ENCODE measurements around the gene SFXN4. TPM values are rescaled to one million over a fixed set of nuclear protein-coding genes. Genes with fewer than 3 reads are reported as not detected.
"Not testable (repeated sequence)": the region's sequence is repeated elsewhere in the genome, so short reads cannot be mapped to it uniquely, and the experiment has no call there.

Gene SFXN4
- total RNA-seq, 3 donors from 2014 or later = 65.3 to 90.1 (median 72.8) TPM

- peak; percentile 51 to 71 for ATAC-seq
- H3K9me3 Mint-ChIP-seq = no peaks in the 10 kb centered on the region
- H3K4me1 Mint-ChIP-seq (ENCODE audit: low read depth) = peaks cover 6% of the 10 kb centered on the region
- H3K36me3 Mint-ChIP-seq (ENCODE audit: insufficient read depth) = peaks cover 19% of the 10 kb centered on the region
- H3K4me3 Mint-ChIP-seq = no peak overlapping the region
- H3K27me3 Mint-ChIP-seq (ENCODE audit: low read depth) = no peaks in the 10 kb centered on the region
- DNase-seq = peak; percentile 51
Observed at GRCh38 chr10:119139464-119140067, 25.9 kb downstream of the SFXN4 start.

GRCh38 chr10:119138346-119139306, 26.9 kb downstream of the SFXN4 start:
- peaks cover 11% of the 10 kb centered on the region for H3K4me1 Mint-ChIP-seq (ENCODE audit: low read depth)
- H3K27me3 Mint-ChIP-seq (ENCODE audit: low read depth) = no peaks in the 10 kb centered on the region
- ATAC-seq (no peak), DNase-seq (no peak)
- no peak overlapping the region for H3K4me3 Mint-ChIP-seq
- peaks cover 19% of the 10 kb centered on the region for H3K36me3 Mint-ChIP-seq (ENCODE audit: insufficient read depth)
- H3K9me3 Mint-ChIP-seq = no peaks in the 10 kb centered on the region

- not testable (repeated sequence) for DNase-seq; H3K27me3 Mint-ChIP-seq (ENCODE audit: low read depth); H3K9me3 Mint-ChIP-seq; ATAC-seq; H3K4me3 Mint-ChIP-seq
- H3K4me1 Mint-ChIP-seq (ENCODE audit: low read depth) = peaks cover 17% of the 10 kb centered on the region
- peaks cover 17% of the 10 kb centered on the region for H3K36me3 Mint-ChIP-seq (ENCODE audit: insufficient read depth)
Observed at GRCh38 chr10:119137878-119138277, 27.6 kb downstream of the SFXN4 start.

- Mint-ChIP-seq H3K4me3 (no peak overlapping the region), H3K27me3 (ENCODE audit: low read depth) (no peaks in the 10 kb centered on the region), H3K36me3 (ENCODE audit: insufficient read depth) (peaks cover 21% of the 10 kb centered on the region), H3K9me3 (no peaks in the 10 kb centered on the region), H3K4me1 (ENCODE audit: low read depth) (peaks cover 32% of the 10 kb centered on the region)
- no peak for DNase-seq
- no peak for ATAC-seq
Observed at GRCh38 chr10:119136084-119136483, 29.4 kb downstream of the SFXN4 start.

GRCh38 chr10:119135513-119135881, 30.0 kb downstream of the SFXN4 start:
- H3K27me3 Mint-ChIP-seq (ENCODE audit: low read depth) = no peaks in the 10 kb centered on the region
- peaks cover 26% of the 10 kb centered on the region for H3K36me3 Mint-ChIP-seq (ENCODE audit: insufficient read depth)
- no peak for DNase-seq
- H3K4me3 Mint-ChIP-seq = no peak overlapping the region
- H3K9me3 Mint-ChIP-seq = no peaks in the 10 kb centered on the region
- no peak for ATAC-seq
- peaks cover 38% of the 10 kb centered on the region for H3K4me1 Mint-ChIP-seq (ENCODE audit: low read depth)

- ATAC-seq (no peak), DNase-seq (no peak)
- H3K4me1 Mint-ChIP-seq (ENCODE audit: low read depth) = peaks cover 45% of the 10 kb centered on the region
- no peaks in the 10 kb centered on the region for H3K27me3 Mint-ChIP-seq (ENCODE audit: low read depth)
- no peak overlapping the region for H3K4me3 Mint-ChIP-seq
- no peaks in the 10 kb centered on the region for H3K9me3 Mint-ChIP-seq
- peaks cover 33% of the 10 kb centered on the region for H3K36me3 Mint-ChIP-seq (ENCODE audit: insufficient read depth)
Observed at GRCh38 chr10:119133949-119134348, 31.6 kb downstream of the SFXN4 start.

- no peak for DNase-seq
- Mint-ChIP-seq H3K4me3 (peak overlapping the region; percentile 81), H3K4me1 (ENCODE audit: low read depth) (peaks cover 45% of the 10 kb centered on the region), H3K36me3 (ENCODE audit: insufficient read depth) (peaks cover 35% of the 10 kb centered on the region), H3K27me3 (ENCODE audit: low read depth) (no peaks in the 10 kb centered on the region), H3K9me3 (no peaks in the 10 kb centered on the region)
- no peak for ATAC-seq
Observed at GRCh38 chr10:119132521-119133345, 32.8 kb downstream of the SFXN4 start.

GRCh38 chr10:119131512-119132240, 33.8 kb downstream of the SFXN4 start:
- no peaks in the 10 kb centered on the region for H3K27me3 Mint-ChIP-seq (ENCODE audit: low read depth)

GRCh38 chr10:119129721-119130120, 35.8 kb downstream of the SFXN4 start:
- ATAC-seq = no peak
- DNase-seq = no peak
- H3K4me1 Mint-ChIP-seq (ENCODE audit: low read depth) = peaks cover 39% of the 10 kb centered on the region
- H3K36me3 Mint-ChIP-seq (ENCODE audit: insufficient read depth) = peaks cover 39% of the 10 kb centered on the region
- H3K4me3 Mint-ChIP-seq = no peak overlapping the region
- no peaks in the 10 kb centered on the region for H3K27me3 Mint-ChIP-seq (ENCODE audit: low read depth)
- no peaks in the 10 kb centered on the region for H3K9me3 Mint-ChIP-seq

More at GRCh38 chr10:119131512-119132240, 33.8 kb downstream of the SFXN4 start:
- DNase-seq (peak; percentile 28), ATAC-seq (peak; percentile 89 to 94)
- peaks cover 35% of the 10 kb centered on the region for H3K36me3 Mint-ChIP-seq (ENCODE audit: insufficient read depth)
- no peaks in the 10 kb centered on the region for H3K9me3 Mint-ChIP-seq
- H3K4me3 Mint-ChIP-seq = peak overlapping the region; percentile 81
- H3K4me1 Mint-ChIP-seq (ENCODE audit: low read depth) = peaks cover 45% of the 10 kb centered on the region

GRCh38 chr10:119125942-119126341, 39.6 kb downstream of the SFXN4 start:
- Mint-ChIP-seq H3K36me3 (ENCODE audit: insufficient read depth) (peaks cover 39% of the 10 kb centered on the region), H3K27me3 (ENCODE audit: low read depth) (no peaks in the 10 kb centered on the region), H3K9me3 (no peaks in the 10 kb centered on the region), H3K4me3 (no peak overlapping the region), H3K4me1 (ENCODE audit: low read depth) (peaks cover 13% of the 10 kb centered on the region)
- DNase-seq (no peak), ATAC-seq (no peak)

- H3K27me3 Mint-ChIP-seq (ENCODE audit: low read depth) = no peaks in the 10 kb centered on the region
- ATAC-seq = no peak
- no peaks in the 10 kb centered on the region for H3K9me3 Mint-ChIP-seq
- H3K36me3 Mint-ChIP-seq (ENCODE audit: insufficient read depth) = peaks cover 22% of the 10 kb centered on the region
- no peak for DNase-seq
- H3K4me3 Mint-ChIP-seq = no peak overlapping the region
- peaks cover 5% of the 10 kb centered on the region for H3K4me1 Mint-ChIP-seq (ENCODE audit: low read depth)
Observed at GRCh38 chr10:119120875-119121274, 44.6 kb downstream of the SFXN4 start.

- DNase-seq (no peak), ATAC-seq (peak in 1 of 2 donors; percentile 63)
- Mint-ChIP-seq H3K4me3 (no peak overlapping the region), H3K27me3 (ENCODE audit: low read depth) (no peaks in the 10 kb centered on the region), H3K36me3 (ENCODE audit: insufficient read depth) (peaks cover 20% of the 10 kb centered on the region), H3K9me3 (no peaks in the 10 kb centered on the region), H3K4me1 (ENCODE audit: low read depth) (peaks cover 5% of the 10 kb centered on the region)
Observed at GRCh38 chr10:119120413-119120867, 45.1 kb downstream of the SFXN4 start.

GRCh38 chr10:119119400-119119799, 46.1 kb downstream of the SFXN4 start:
- Mint-ChIP-seq H3K4me3 (no peak overlapping the region), H3K27me3 (ENCODE audit: low read depth) (no peaks in the 10 kb centered on the region), H3K4me1 (ENCODE audit: low read depth) (peaks cover 6% of the 10 kb centered on the region), H3K36me3 (ENCODE audit: insufficient read depth) (peaks cover 21% of the 10 kb centered on the region), H3K9me3 (no peaks in the 10 kb centered on the region)
- ATAC-seq (no peak), DNase-seq (no peak)

Data from activated T-cell treated with anti-CD3 and anti-CD28 coated beads, Interleukin-2, amount 50 U/mL, for 4 hours (primary cell).